Iris pigment epithelial cell (primary cell): ENCODE data around the gene APBA2.

Experiments
- DNase-seq: peaks from one replicate; pipeline ENCODE4 v3.0.0-alpha.2; 2011; ENCODE audit warnings: low read depth

APBA2 gene

GRCh38 chr15:29120593-29121368, 235.0 kb downstream of the APBA2 start:
- DNase-seq, result no peak

GRCh38 chr15:29121369-29121656, 235.5 kb downstream of the APBA2 start:
- DNase-seq, result no peak

- no peak for DNase-seq
These were observed 236.1 kb downstream of the APBA2 start for GRCh38 chr15:29121907-29122306.

GRCh38 chr15:29122506-29122905, 236.7 kb downstream of the APBA2 start:
- no peak for DNase-seq

- no peak for DNase-seq
These were observed 237.4 kb downstream of the APBA2 start for GRCh38 chr15:29123171-29123570.

GRCh38 chr15:29123991-29124390, 238.2 kb downstream of the APBA2 start:
- no peak for DNase-seq

- DNase-seq, result no peak
These were observed 239.0 kb downstream of the APBA2 start for GRCh38 chr15:29124581-29125381.

GRCh38 chr15:29125382-29126207, 239.8 kb downstream of the APBA2 start:
- no peak for DNase-seq

- DNase-seq, result no peak
These were observed 240.4 kb downstream of the APBA2 start for GRCh38 chr15:29126208-29126536.

- DNase-seq, result no peak
These were observed 241.2 kb downstream of the APBA2 start for GRCh38 chr15:29126821-29127461.

GRCh38 chr15:29127506-29128430, 242.0 kb downstream of the APBA2 start:
- no peak for DNase-seq

- no peak for DNase-seq
These were observed 242.9 kb downstream of the APBA2 start for GRCh38 chr15:29128671-29129070.

- DNase-seq, result no peak
These were observed 243.4 kb downstream of the APBA2 start for GRCh38 chr15:29129221-29129620.

GRCh38 chr15:29129926-29130325, 244.2 kb downstream of the APBA2 start:
- no peak for DNase-seq

GRCh38 chr15:29130476-29130875, 244.7 kb downstream of the APBA2 start:
- no peak for DNase-seq

GRCh38 chr15:29130951-29131839, 245.4 kb downstream of the APBA2 start:
- DNase-seq, result no peak

- DNase-seq, result no peak
These were observed 246.2 kb downstream of the APBA2 start for GRCh38 chr15:29131840-29132420.

- DNase-seq, result no peak
These were observed 247.0 kb downstream of the APBA2 start for GRCh38 chr15:29132735-29133181.

- no peak for DNase-seq
These were observed 247.5 kb downstream of the APBA2 start for GRCh38 chr15:29133321-29133720.

GRCh38 chr15:29133791-29134190, 248.0 kb downstream of the APBA2 start:
- DNase-seq, result no peak
